ENCODE measurements around the gene APP.

The APP gene

DNA sequence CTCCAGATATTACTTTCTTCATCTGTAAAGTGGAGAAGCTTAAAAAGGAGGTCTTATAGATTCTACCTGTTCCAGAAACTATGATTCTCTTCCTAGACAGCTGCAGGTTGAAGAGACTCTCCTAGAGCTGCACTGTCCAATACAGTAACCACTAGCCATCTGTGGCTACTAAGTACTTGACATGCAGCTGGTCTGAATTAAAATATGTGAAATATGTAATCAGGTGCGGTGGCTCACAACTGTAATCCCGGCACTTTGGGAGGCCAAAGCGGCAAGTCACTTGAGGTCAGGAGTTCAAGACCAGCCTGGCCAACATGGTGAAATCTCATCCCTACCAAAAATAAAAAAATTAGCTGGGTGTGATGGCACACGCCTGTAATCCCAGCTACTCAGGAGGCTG, 15.8 kb downstream of the APP start:
- Histone ChIP-seq H3K9ac (no peak overlapping the region), H2AFZ (ENCODE audit: low read depth) (no peak overlapping the region), H3K4me2 (no peak overlapping the region), H3K27ac (no peak overlapping the region), H4K20me1 (ENCODE audit: insufficient read depth) (peaks cover 4% of the 10 kb centered on the region; the same call in 1 of the 2 replicates), H3K79me2 (ENCODE audit: insufficient read depth, low read depth) (peaks cover 53% of the 10 kb centered on the region), H3K36me3 (ENCODE audit: insufficient read depth) (no peaks in the 10 kb centered on the region), H3K4me3 (IDR thresholded peaks at IDR 0.05; ENCODE audit: insufficient read depth, low read depth, low read length) (no peak overlapping the region), H3K27me3 (ENCODE audit: insufficient read depth, low read depth) (no peaks in the 10 kb centered on the region), H3K4me1 (ENCODE audit: low read depth, poor library complexity, severe bottlenecking) (peaks cover 6% of the 10 kb centered on the region)
- TF ChIP-seq, protein P1, sequence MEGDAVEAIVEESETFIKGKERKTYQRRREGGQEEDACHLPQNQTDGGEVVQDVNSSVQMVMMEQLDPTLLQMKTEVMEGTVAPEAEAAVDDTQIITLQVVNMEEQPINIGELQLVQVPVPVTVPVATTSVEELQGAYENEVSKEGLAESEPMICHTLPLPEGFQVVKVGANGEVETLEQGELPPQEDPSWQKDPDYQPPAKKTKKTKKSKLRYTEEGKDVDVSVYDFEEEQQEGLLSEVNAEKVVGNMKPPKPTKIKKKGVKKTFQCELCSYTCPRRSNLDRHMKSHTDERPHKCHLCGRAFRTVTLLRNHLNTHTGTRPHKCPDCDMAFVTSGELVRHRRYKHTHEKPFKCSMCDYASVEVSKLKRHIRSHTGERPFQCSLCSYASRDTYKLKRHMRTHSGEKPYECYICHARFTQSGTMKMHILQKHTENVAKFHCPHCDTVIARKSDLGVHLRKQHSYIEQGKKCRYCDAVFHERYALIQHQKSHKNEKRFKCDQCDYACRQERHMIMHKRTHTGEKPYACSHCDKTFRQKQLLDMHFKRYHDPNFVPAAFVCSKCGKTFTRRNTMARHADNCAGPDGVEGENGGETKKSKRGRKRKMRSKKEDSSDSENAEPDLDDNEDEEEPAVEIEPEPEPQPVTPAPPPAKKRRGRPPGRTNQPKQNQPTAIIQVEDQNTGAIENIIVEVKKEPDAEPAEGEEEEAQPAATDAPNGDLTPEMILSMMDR (conservative IDR thresholded peaks at IDR 0.05; ENCODE audit: low read depth, low read length), result no peak

DNA sequence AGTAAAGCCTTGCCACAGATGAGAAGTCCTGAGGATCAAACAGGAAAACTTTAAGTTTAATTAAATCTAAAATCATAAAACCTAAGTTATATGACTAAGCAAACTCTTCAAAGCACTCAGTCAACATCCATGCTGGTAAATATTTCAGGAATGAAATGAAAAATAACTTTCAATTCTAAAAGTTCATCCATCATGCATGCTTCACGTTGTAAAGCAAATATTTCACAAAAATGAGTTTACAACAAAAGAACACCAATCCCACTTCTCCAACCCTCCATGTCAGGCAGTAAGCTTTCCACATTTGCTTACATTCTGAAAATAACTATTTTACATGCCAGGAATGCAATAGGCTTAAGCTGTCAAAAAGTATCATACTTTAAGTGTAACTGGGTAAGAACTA, 16.8 kb downstream of the APP start:
- Histone ChIP-seq H3K27ac (no peak overlapping the region), H4K20me1 (ENCODE audit: insufficient read depth) (peaks cover 4% of the 10 kb centered on the region; the same call in 1 of the 2 replicates), H3K9ac (no peak overlapping the region), H3K4me3 (IDR thresholded peaks at IDR 0.05; ENCODE audit: insufficient read depth, low read depth, low read length) (no peak overlapping the region), H3K36me3 (ENCODE audit: insufficient read depth) (no peaks in the 10 kb centered on the region), H3K4me1 (ENCODE audit: low read depth, poor library complexity, severe bottlenecking) (peaks cover 7% of the 10 kb centered on the region), H3K79me2 (ENCODE audit: insufficient read depth, low read depth) (peaks cover 44% of the 10 kb centered on the region), H2AFZ (ENCODE audit: low read depth) (no peak overlapping the region), H3K4me2 (no peak overlapping the region), H3K27me3 (ENCODE audit: insufficient read depth, low read depth) (no peaks in the 10 kb centered on the region)
- TF ChIP-seq, protein P1 (conservative IDR thresholded peaks at IDR 0.05; ENCODE audit: low read depth, low read length), result no peak

DNA sequence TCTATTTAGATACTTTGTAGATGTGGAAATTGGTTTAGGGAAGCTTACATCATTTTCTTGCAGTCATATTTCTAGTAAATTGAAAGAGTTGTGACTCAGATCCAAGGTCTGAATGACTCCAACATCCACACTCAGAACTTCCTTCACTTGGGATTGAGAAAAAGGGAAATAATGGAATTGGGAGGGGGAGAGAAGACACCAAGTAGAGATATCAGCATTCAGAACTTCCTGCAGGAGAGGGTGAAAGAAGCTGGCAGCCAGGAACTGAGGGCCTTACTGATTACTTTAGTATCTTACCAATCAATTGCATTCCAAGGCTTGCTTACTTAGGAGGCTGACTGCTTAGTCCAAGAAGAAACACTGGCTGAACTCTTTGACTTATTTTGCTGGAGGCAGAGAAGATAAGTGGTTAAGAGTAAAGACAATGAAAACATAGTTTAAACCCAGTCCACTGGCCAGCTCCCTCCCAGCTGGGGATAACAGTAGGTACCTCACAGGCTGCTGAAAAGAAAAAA, 21.7 kb downstream of the APP start:
- H3K4me2 ChIP-seq, result no peak overlapping the region
- TF ChIP-seq, protein P1 (conservative IDR thresholded peaks at IDR 0.05; ENCODE audit: low read depth, low read length), result no peak
- H2AFZ ChIP-seq (ENCODE audit: low read depth), result no peak overlapping the region
- H3K27me3 ChIP-seq (ENCODE audit: insufficient read depth, low read depth), result no peaks in the 10 kb centered on the region
- H3K4me3 ChIP-seq (IDR thresholded peaks at IDR 0.05; ENCODE audit: insufficient read depth, low read depth, low read length), result no peak overlapping the region
- no peak overlapping the region for H3K27ac ChIP-seq
- peaks cover 7% of the 10 kb centered on the region for H3K4me1 ChIP-seq (ENCODE audit: low read depth, poor library complexity, severe bottlenecking)
- no peak overlapping the region for H3K9ac ChIP-seq
- H4K20me1 ChIP-seq (ENCODE audit: insufficient read depth), result no peaks in the 10 kb centered on the region
- H3K79me2 ChIP-seq (ENCODE audit: insufficient read depth, low read depth), result peaks cover 25% of the 10 kb centered on the region
- no peaks in the 10 kb centered on the region for H3K36me3 ChIP-seq (ENCODE audit: insufficient read depth)

DNA sequence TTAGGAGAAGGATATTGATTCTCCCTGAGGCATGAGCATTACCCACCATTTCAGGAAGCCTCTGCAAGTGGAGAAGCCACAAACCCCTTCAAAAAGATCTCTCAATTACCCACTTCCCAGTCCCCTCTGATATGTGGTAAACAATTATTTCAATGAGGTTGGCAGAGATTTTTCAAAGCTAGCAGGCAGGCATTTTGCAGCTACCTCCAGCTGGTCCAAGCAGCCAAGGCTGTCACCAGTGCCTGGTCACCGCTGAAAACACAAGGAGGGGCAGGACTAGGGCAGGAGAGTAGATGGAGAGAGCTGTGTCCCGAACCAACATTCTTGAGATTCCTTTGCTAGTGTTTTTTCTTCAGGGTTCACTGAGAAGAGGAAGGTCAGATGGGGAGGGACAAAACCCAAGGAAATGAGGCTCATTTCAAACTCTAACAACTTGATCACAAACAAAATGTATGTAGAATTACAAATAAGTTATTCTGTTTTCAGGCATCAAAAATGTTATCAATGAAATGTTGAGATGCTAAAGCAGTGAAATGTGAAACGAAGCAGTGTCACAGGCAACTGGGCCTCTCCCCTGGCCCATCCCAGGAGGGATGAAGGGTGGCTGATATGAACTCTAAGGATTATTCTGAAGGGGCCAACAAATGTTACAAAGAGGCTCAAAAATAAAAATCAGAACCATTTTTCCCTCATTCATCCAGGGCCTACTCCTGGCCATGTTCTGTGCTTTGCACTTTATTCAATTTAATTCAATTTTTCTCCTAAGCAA, 22.3 kb downstream of the APP start:
- Histone ChIP-seq H3K4me1 (ENCODE audit: low read depth, poor library complexity, severe bottlenecking) (peaks cover 7% of the 10 kb centered on the region), H3K27me3 (ENCODE audit: insufficient read depth, low read depth) (no peaks in the 10 kb centered on the region), H3K79me2 (ENCODE audit: insufficient read depth, low read depth) (peaks cover 18% of the 10 kb centered on the region), H4K20me1 (ENCODE audit: insufficient read depth) (no peaks in the 10 kb centered on the region), H2AFZ (ENCODE audit: low read depth) (no peak overlapping the region), H3K4me3 (IDR thresholded peaks at IDR 0.05; ENCODE audit: insufficient read depth, low read depth, low read length) (no peak overlapping the region), H3K36me3 (ENCODE audit: insufficient read depth) (no peaks in the 10 kb centered on the region), H3K27ac (no peak overlapping the region), H3K9ac (no peak overlapping the region), H3K4me2 (no peak overlapping the region)
- TF ChIP-seq, protein P1 (conservative IDR thresholded peaks at IDR 0.05; ENCODE audit: low read depth, low read length), result no peak
